ENCODE data around the gene CNST. TPM values are rescaled to one million over a fixed set of nuclear protein-coding genes. Genes with fewer than 3 reads are reported as not detected.

The CNST gene
- total and polyA plus RNA-seq, 2 of the 13 experiments (the other 11 are each of a cell fraction or from before 2014, with no cell fraction given), result 6.3 to 12.4 TPM

GRCh38 chr1:246537441-246537840 lies 28.8 kb upstream of the CNST start (continued):
- TF ChIP-seq NAIF1 (CRISPR knock-in tag; IDR thresholded peaks at IDR 0.05; ENCODE audit: borderline replicate concordance) (no peak), ZBTB3 (CRISPR knock-in tag; IDR thresholded peaks at IDR 0.05; ENCODE audit: borderline replicate concordance, low read depth) (no peak), ISX (CRISPR knock-in tag; conservative IDR thresholded peaks at IDR 0.05) (no peak), HMG20A (CRISPR knock-in tag; IDR thresholded peaks at IDR 0.05; ENCODE audit: borderline replicate concordance) (no peak), ZSCAN31 (CRISPR knock-in tag; IDR thresholded peaks at IDR 0.05; ENCODE audit: low read depth) (no peak), SMC3 (IDR thresholded peaks at IDR 0.05; ENCODE audit: low read length) (no peak)

DNA sequence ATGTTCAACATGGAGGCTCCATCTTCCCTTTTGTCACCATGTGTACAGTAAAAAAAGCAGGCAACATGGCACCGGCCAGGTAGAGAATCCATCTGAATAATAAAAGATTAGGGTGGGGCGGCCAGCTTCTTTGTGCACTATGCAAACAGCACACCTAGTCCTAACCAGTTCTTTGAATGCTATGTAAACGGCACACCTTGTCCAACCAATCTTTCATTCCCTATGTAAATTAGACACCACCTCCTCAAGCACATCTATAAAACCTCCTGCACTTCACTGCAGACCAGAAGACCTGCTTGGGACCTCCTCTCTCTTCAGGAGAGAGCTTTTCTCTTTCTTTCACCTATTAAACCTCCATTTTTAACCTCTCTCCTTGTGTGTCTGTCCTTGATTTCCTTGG lies 28.4 kb upstream of the CNST start:
- Histone ChIP-seq H3K9ac (ENCODE audit: insufficient read depth, low read depth, low read length) (no peak overlapping the region), H3K4me3 (replicated peaks in 1 of 3; ENCODE audit: insufficient read depth in 1 of 3, low read depth in 2 of 3, low read length in 3 of 3) (no peak overlapping the region), H3K4me2 (ENCODE audit: low read depth, low read length) (no peak overlapping the region), H3K9me3 (ENCODE audit: low read length) (no peaks in the 10 kb centered on the region), H3K27ac (ENCODE audit: extremely low read length, insufficient read depth, low read length) (no peak overlapping the region), H4K20me1 (ENCODE audit: insufficient read depth, low read length) (no peaks in the 10 kb centered on the region), H3K79me2 (ENCODE audit: insufficient read depth, low read length) (no peaks in the 10 kb centered on the region), H3K4me1 (ENCODE audit: insufficient read depth, low read length) (no peaks in the 10 kb centered on the region), H3K36me3 (replicated peaks in 1 of 2; ENCODE audit: control insufficient read depth in 1 of 2, insufficient read depth in 2 of 2, low read length in 2 of 2) (peaks cover 4 to 15% of the 10 kb centered on the region in 2 experiments), H3K27me3 (ENCODE audit: control insufficient read depth in 1 of 2, insufficient read depth in 2 of 2, low read length in 2 of 2) (peaks cover 0 to 4% of the 10 kb centered on the region in 2 experiments; a peak in 1 of 5 replicates), H2AFZ (ENCODE audit: low read length) (no peak overlapping the region)
- ChIA-PET POLR2A (no interaction called here), CTCF (ENCODE audit: low intra/inter-chr PET ratio, low total read pairs) (no interaction called here)
- BruUV-seq (replicated peaks), result no TSS peak
- no peak for ATAC-seq
- 92% methylated on average over 3 of the region's 3 CpGs for WGBS (ENCODE audit: low lambda C conversion rate)
- intact Hi-C loops (cut with micrococcal nuclease; ENCODE audit: unreplicated experiment) (no loop called here), in situ Hi-C loops (cut with HindIII; ENCODE audit: extremely low pct_ligation_motif_present, low pct_unique_long_range_greater_than_20kb) (no loop called here)
- no peak for DNase-seq (ENCODE audit: low spot score)
- FAIRE-seq, result no peak
- TF ChIP-seq ZNF510 (CRISPR knock-in tag; IDR thresholded peaks at IDR 0.05; ENCODE audit: low read depth) (no peak), PREB (CRISPR knock-in tag; IDR thresholded peaks at IDR 0.05) (no peak), THAP7 (CRISPR knock-in tag; IDR thresholded peaks at IDR 0.05) (no peak), BORCS8-MEF2B (CRISPR knock-in tag; IDR thresholded peaks at IDR 0.05) (no peak), ZNF598 (CRISPR knock-in tag; IDR thresholded peaks at IDR 0.05; ENCODE audit: borderline replicate concordance) (no peak), CCAR2 (optimal IDR thresholded peaks at IDR 0.05; ENCODE audit: low read depth, low read length) (no peak), ZNF720 (CRISPR knock-in tag; IDR thresholded peaks at IDR 0.05) (no peak), ZKSCAN8 (CRISPR knock-in tag; IDR thresholded peaks at IDR 0.05; ENCODE audit: borderline replicate concordance) (no peak), ZNF790 (CRISPR knock-in tag; IDR thresholded peaks at IDR 0.05; ENCODE audit: borderline replicate concordance) (no peak), GABPA (IDR thresholded peaks at IDR 0.05; ENCODE audit: low read depth, low read length) (no peak), GABPA (CRISPR knock-in tag; IDR thresholded peaks at IDR 0.05; ENCODE audit: low read depth) (no peak), NFYC (CRISPR knock-in tag; IDR thresholded peaks at IDR 0.05) (no peak), POGK (CRISPR knock-in tag; conservative IDR thresholded peaks at IDR 0.05) (no peak), IKZF1 (IDR thresholded peaks at IDR 0.05) (no peak), NBN (conservative IDR thresholded peaks at IDR 0.05) (no peak), FOSL2 (CRISPR knock-in tag; IDR thresholded peaks at IDR 0.05) (no peak), FOXP1 (IDR thresholded peaks at IDR 0.05) (no peak), FOXP1 (CRISPR knock-in tag; IDR thresholded peaks at IDR 0.05) (no peak)
- TF ChIP-seq, protein P1, sequence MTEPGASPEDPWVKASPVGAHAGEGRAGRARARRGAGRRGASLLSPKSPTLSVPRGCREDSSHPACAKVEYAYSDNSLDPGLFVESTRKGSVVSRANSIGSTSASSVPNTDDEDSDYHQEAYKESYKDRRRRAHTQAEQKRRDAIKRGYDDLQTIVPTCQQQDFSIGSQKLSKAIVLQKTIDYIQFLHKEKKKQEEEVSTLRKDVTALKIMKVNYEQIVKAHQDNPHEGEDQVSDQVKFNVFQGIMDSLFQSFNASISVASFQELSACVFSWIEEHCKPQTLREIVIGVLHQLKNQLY (CRISPR knock-in tag; IDR thresholded peaks at IDR 0.05), result no peak

All from HepG2 (cell line).